HG03571 (cell line): ENCODE data around the gene ANKRD37.

Experiments
- ATAC-seq: cut with Tn5 transposase; IDR thresholded peaks from one replicate; pipeline ENCODE4 v1.9.1; 2021; ENCODE audit not compliant: unreplicated experiment

ANKRD37 gene

DNA sequence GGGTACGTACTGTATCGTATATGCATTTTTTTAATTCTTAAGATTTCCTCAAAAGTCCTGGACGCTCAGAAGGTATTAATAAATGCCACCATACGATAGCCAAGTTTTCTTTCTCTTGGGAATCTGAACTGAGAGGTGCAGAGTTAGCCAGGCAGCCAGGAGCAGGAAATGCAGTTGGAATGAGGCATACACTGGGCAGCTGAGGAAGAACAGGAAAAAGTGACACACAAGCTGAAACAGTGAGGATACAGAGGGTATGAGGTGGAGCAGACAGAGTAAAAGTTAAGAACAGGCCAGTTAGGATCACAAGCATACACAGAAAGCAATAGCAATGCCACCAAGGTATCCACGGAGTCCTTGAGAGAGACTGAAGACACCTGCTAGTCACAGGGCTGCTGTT lies 15.8 kb downstream of the ANKRD37 start:
- ATAC-seq: no peak

DNA sequence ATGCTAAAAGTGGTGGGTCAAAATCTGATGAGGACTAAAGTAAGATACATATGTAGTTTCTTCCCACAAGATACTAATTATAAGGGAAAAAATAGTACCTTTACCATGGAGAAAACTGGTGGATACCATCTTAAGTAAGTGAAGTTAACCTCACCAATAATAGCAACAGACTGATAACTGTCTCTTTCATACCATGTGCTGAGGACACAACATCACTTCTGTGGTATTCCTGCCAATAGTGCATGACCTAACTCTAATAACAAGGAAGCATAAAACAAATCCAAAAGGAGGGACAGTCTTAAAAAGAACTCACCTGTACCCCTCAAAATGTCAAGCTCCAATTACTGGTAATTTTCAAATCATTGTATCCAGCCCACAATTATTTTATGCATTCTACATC lies 20.3 kb downstream of the ANKRD37 start:
- no peak for ATAC-seq

DNA sequence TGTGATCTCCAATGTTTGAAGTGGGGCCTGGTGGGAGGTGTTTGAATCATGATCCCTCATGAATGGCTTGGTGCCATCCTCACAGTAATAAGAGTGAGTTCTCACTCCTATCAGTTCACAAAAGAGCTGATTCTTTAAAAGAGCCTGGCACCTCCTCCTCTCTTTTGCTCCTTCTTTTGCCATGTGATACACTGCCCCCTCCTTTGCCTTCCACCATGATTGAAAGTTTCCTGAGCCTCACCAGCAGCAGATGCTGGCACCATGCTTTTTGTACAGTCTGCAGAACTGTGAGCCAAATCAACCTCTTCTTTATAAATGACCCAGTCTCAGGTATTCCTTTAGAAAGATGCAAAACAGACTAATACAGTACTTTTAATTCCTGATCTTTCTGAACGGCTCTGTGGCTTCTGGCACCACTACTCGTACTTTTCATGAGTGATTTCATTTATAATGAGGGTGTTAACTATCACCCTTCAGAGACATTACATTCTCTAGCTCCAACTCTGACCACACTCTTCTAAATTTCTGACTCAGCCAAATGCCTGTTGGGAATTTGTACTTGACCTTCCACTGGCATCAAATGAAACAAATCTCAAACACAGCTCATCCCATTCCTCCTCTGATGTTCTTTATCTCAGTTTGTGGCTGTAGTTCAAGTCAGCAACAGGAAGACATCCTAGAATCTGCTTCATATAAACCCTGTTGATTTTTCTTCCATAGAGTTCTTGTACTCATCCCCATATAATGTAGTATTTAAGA lies 24.9 kb downstream of the ANKRD37 start:
- ATAC-seq: no peak

DNA sequence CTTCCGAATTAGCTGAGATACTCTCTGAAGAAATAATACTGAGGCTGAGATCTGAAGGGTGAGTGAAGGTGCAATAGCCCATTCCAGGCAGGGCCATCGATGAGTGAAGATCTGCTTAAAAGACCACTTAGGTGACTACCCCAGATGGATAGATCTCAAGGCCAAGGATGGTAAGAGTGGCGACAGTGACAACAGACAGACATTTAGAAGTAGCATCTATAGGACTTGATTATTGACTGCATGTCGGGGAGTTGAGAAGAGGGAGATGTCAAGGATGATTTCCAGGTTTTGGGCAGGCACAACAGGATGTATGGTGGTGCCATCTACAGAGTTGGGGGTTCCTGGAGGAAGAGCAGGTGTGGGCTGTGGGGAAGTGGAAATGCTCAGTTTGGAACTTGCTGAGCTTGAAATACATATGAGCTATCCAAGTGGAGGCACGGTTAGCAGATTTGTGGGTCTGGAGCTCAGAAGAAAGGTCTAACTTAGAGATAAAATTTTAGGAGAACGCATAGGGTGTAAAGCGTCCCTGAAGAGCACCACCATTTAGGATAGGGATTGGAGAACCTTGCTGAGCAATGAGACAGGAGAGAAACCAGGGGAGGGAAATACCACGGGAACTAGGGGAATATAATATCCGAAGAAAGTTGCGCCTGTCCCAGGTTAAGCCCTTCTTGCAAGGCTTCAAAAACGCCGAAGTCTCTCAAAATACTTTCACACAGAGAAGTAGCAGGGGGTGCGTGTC lies 28.4 kb downstream of the ANKRD37 start:
- no peak for ATAC-seq

DNA sequence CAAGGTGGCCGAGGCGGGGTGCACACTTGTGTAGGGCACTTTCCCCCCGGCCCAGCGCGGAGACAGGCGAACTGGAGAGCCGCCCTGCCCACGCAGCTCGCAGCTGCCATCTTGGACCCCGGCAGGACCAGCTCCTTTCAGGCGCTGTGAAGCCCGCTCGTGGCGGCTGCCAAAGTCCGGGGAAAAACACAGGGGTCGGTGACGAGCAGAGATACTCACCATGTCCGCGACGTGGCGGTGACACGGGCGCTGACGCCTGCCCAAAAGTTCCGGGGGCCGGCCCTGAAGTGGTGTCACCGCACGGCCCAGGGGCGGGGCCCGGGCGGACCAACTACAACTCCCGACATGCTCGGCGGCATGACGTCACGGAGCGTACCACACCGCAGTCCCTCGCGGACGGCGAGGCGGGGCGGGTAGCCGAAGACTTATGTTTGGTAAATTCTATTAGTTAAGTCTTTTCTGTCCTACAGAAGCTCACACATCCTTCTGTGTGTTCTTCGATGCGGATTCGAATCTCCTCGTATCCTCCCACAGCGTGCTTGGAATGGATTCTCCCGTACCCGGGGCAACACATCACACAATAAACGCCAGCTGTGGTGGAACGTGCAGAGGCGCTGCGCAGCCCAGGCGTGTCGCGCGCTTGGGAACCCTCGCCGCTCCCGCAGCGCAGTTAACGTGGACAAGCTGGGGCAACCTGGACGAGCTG lies 29.2 kb downstream of the ANKRD37 start, which contains the start of gene UFSP2:
TSS of gene UFSP2 (minus strand) at position 318 of the 706 bp plus-strand sequence. CDS start at position 222, 96 bp downstream.
- peak; percentile 92 for ATAC-seq

DNA sequence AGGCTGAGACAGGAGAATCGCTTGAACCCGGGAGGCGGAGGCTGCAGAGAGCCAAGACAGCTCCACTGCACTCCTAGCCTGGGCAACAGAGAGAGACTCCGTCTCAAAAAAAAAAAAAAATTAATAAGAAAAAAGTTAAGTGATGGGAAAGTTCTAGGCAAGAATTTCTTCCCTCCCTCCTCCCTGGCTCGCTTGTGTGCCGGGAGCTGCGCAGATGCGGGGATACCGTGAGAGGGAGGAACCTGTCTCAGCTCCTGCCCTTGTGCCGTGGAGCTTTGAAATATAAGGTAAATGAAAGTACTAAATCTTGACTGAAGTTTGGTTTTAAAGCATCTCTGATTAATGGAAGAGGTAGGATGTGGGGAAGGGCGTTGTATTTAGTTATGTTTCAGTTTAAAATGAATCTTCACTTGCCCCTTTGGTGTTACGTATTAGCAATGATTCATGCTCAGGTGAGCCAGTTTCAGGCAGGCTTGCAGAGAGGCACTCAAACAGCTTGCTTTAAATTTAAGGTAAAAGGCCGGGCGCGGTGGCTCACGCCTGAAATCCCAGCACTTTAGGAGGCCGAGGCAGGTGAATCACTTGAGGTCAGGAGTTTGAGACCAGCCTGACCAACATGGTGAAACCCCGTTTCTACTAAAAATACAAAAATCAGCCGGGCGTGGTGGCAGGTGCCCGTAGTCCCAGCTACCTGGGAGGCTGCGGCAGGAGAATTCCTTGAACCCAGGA lies 30.5 kb downstream of the ANKRD37 start:
- ATAC-seq: no peak

DNA sequence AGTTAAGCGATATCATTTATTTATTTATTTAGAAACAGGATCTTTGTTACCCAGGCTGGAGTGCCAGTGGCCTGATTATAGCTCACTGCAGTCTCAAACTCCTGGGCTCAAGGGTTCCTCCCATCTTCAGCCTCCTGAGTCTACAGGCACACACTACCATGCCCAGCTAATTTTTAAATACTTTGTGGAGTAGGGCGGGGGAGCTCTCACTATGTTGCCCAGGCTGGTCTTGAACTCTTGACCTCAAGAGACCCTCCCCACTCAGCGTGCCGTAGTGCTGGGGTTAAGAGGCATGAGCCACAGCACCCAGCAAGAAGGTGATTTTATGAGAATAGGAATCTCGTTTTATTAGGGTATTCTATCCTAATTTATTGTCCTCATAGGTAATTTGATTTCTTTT lies 33.0 kb downstream of the ANKRD37 start:
- ATAC-seq: no peak

DNA sequence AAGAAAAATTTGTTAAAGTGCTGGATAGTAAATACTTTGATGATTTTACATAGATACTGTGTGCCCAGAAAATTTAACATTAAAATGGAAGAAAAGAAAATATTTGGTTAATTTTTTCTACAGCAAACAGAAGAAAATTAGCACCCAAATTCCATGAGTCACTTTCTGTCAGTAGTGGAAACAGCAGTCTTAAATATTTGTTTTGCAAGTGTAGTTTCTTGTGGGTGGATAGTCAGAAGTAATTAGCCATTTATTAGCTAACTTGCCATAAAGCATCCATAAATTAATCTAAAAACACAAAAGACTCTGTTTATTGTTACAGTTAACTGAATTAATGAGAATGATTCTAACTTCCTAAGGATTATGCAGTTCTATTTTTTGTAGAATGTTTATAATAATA lies 38.8 kb downstream of the ANKRD37 start:
- ATAC-seq: no peak

DNA sequence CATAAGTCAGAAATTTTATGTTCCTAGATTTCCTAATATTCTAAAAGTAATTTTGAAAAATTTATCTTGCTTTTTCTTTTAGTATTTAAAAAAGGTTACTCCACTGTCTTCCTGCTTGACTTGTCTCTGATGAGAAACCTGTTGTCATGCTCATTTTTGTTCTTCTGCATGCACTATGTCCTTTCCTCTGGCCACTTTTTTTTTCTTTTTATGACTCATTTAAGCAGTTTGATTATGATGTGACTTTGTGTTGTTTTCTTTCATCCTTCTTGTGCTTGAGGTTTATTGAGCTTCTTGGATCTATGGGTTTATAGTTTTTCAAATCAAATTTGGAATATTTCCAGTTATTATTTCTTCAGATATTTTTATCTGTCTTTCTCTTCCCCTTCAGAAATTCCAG lies 41.2 kb downstream of the ANKRD37 start:
- no peak for ATAC-seq

DNA sequence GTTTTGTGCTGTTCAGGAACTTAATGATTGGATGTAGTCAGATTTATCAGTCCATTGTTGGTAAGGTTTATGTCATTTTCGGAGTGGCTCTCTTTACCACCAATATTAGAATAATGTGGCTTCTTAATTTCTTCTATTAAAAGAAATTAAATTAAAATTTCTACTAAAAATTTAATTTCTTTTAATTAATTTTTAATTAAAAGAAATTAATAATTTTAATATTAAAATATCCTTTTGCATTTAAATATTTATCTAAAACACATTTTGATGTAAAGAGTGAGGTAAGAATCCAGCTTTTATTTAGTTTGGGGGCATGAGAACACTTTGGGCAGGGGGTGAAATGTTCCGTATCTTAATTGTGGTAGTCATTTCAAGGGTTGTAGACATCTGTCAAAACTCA lies 44.8 kb downstream of the ANKRD37 start:
- no peak for ATAC-seq

DNA sequence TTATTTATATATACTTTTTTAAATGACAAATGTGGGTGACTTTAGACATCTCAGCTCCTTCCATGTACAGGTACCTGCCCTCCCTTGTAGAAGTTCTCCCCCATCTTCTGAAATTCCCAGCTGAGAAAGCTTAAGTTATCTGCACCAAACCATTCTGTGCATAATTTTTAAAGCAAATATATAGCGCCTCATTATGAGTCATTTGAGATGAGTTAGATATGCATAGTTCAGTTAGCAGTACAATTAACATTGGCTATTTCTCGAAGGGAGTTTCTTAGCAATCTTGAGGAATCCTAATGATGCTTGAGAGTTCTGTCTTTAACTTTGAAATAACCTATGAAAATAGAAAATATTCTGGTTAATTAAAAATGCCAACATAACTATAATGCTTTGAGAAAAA lies 48.6 kb downstream of the ANKRD37 start:
- ATAC-seq: no peak
